SW 1271 (cell line): ENCODE data around the gene RAB38.

Experiments used
- DNase-seq, 2 experiments: peaks; one replicate each; lab custom pipeline; 2025; lab: John Stamatoyannopoulos, UW

The RAB38 gene

DNA sequence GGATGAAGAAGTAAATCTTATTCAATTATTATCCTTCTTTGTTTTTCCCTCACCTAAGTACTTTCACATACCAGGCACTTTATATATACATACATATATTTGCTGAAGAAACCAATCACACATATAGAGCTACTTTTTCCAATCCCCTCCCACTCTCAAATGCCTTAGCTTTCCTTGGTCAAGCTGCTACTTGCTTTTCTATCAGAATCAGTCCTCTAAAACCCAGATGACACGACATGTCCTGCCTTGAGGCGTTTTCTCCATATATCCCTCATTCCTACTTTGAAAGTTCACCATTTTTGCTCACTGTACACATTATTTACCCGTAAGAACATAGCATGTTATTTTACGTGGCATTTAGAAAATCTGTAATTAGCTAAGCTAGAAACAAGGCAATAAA lies 5.4 kb downstream of the RAB38 start:
- DNase-seq: no peak

DNA sequence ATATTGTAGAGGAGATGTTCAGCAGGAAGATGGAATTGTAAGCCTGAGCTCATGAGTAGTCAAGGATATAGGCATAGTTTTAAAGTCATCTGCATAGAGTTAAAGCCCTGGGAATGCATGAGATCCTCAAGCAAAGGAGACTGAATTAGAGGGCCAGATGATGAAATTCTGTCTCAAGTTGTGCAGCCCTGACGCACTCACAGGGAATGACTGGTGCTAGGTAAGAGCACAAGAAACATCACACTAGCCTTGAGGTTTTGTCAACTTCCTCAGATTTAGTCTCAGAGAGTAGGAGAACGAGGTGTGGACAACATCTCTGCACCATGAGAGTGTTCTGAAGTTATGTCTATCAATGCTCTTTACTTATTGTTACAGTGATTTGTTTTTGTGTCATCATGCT lies 5.8 kb downstream of the RAB38 start:
- no peak for DNase-seq

DNA sequence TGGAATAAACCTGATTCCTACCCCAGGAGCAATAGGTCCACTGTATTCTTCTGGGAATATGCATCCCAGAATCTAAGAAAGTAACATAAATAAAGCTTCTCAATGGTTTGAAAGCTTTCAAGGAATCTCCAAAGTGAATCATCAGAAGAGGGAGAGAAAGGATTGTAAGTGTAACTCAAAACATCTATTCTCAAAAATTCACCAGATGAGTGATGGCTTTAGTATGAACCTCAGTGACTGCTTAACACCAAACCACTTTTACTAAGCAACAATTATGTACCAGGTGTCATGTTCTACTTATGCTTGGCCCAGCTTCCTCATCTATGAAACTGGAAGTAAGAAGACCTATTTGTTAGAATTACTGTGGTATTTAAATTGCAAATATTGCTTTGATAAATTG lies 7.4 kb downstream of the RAB38 start:
- no peak for DNase-seq

DNA sequence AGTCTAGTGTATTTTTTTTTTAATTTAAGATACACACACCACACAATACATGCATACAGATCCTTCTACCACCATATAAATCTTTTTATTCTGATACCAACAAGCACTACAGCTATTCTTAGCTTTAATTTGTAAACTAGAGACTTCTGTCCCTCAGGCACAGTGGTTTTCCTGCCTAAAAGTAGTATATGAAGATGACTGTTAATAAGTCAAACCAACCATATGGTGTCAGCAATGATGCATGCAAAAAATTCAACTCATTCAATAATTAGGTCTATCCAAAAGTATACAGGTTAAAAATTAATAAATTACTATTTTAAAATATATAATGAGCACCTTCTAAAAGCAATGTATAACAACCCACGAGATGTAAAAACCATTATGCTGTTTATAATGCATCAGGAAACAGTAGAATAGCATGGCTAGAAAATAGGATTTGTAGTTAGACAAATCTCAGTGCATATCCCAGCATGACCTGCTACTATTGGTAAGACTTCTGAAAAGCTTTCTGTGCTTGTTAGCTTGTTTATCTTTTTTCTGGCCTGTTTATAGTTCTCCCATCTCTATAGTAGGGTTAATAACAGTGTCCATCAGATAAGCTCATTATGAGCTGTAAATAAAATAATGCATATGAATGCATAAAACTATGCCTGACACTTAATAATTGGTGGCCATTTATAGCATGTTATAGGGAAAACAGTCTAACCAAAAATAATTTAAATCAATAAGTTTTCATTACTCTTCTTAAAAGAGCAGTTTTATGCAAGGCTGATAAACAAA lies 10.2 kb downstream of the RAB38 start:
- DNase-seq: no peak

DNA sequence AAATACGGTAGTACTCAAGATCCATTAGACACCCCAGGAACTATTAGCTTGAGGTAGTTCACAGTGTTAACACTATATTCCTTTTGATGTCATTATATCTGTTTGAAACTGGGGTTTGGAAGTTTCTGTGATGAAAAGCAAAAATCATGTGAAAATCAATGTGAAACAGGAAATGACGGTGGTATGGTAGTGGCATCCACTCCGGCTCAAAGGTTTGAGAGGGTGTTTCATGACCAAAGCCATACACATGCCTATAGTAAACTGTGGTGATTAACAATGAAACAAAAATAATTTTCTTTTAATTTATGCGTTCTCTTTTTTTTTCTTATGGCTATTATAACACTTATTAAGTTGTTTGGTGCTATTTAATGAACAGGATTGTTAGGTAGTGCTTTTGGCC lies 10.9 kb downstream of the RAB38 start:
- no peak for DNase-seq

DNA sequence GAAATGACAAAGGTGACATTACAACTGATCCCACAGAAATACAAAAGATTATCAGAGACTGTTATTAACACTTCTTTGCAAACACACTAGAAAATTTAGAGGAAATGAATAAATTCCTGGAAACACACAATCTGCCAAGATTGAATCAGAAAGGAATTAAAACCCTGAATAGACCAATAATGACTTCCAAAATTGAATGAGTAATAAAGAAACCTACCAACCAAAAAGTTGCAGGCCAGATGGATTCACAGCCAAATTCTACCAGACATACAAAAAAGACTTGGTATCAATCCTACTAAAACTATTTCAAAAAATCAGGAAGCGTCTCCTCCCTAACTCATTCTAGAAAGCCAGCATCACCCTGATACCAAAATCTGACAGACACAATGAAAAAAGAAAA lies 17.2 kb downstream of the RAB38 start:
- DNase-seq: no peak

DNA sequence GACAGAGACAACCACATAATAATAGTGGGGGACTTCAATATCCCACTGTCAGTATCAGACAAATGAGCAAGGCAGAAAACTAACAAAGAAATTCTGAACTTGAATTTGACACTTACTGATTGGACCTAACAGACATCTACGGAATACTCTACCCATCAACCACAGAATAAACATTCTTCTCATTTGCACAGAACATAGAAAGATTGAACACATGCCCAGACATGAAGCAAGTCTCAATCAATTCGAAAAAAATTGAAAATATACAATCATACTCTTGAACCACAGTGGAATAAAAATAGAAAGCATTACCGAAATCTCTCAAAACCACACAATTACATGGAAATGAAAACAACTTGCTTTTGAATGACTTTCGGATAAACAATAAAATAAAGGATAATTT lies 17.9 kb downstream of the RAB38 start:
- DNase-seq: no peak

DNA sequence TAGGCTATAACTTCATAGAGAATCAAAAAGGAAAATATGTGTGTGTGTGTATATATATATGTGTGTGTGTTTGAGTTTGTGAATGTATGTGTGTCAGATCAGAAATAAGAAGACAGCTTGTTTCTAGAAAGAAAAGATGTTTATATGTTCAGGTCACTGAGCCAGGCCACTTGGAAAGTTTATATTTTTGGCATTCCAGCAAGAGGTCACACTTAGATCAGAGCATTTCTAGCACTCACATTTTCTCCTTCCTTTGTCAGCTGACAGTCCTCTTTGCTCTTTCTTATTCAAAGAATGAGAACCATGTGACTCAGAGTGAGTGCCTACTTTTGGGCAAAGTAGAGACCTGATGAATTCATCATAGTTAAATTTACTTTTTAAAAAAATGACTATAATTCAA lies 22.9 kb downstream of the RAB38 start:
- no peak for DNase-seq

DNA sequence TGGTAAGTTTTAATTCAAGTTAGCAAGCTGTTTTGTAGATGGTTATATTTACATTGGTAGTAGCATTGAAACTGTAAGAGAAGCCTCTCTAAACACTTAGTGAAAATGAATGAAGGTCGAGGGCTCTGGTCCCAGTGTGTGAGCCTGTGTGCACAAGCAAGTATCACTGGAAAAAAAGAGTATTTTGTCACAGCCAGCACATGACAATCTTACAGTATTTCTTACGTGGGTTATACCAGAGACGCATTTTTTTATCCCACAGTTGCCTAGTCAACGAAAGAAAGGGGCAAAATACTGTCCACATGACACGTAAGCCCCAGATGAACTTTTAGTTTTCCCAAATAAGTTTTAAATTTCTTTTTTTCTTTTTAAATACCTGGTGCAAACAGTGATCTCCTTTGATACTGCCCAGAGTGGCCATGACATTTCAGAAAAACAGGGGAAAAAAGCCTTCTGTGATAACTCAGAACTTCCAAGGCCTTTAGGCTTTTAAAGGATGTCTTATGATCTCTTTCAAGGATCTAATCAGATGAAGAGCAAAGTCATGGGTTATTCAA lies 23.5 kb downstream of the RAB38 start:
- no peak for DNase-seq

DNA sequence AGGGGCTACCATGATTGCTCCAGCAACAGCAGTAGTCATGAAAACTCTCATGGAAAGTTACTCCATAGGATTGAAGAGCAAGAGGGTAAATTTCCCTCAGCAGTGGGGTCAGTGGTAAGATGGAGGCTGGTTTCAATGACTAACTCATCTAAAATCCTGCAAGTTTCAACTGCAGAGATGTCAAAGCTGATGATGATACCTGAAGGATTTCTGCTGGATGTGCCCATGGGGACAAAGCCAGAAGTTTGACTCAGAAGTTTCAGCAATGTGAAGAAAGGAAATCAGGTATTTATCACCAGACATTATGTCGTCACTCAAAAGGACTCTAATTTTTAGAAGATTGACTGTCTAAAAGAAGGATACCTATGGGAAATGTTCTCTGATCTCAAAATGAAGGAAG lies 29.1 kb downstream of the RAB38 start:
- no peak for DNase-seq

DNA sequence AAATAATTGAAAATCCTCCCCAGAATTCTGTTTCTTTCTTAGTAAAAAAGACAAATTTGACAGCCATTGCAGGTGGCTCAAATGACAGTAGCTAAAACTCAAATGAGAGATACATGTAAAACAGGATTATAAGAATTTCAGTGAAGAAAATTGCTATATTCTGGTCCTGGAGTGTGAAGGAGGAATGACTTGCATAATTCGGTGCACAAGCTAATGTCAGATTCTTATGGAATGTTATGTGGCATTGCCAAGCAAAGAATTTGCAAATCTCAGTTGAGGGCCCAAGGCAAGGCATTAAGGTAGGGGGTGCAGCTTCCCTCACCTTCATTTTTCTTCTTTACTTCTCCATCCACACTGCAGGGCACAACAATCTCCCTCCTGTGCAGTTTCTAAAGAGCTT lies 35.4 kb downstream of the RAB38 start:
- no peak for DNase-seq

DNA sequence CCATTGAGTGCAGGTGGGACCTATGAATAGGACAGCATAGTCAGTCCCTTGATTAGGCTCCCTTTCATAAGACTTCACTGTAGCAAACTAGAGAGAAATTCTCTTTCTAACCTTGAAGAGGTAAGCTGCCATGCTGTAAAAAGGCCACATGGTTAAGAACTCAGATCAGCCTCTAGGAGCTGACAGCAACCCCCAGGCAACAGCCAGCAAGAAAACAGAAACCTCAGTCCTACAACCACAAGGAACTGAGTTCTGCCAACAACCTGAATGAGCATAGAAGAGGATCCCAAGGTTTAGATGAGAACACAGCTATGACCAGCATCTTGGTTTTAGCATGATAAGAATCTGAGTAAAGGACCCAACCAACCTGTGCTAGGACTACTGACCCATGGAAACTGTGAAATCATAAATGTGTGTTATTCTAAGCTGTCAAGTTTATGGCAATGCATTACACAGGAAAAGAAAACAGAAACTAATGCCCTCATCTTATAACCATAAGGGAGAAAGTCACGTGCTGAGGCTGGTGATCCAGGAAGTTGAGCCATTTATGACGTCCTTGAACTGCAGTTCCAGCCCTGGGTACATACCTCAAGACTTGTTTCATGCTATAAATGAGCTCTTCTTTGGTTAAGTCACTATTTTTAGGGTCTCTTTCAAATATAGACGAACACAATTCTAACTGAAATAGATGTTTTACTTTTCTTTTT lies 43.3 kb downstream of the RAB38 start:
- no peak for DNase-seq

DNA sequence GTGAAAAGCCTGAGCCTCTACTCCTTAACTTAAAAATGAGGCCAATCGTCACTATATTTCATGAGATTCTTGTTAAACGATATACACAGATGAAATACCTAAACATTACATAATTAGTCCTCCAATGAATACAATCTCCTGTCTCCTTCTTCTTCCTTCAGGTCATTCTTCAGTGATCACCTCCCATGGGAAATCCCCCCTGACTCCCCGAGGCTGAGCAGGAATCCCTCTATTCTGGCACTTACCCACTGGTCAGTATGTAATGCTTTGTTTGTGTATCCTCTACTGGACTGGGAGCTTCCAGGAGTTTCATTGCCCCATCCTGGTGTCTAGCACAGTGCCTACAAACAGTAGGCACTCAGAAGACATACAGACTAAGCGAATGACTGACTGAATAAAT lies 52.3 kb downstream of the RAB38 start:
- no peak for DNase-seq

DNA sequence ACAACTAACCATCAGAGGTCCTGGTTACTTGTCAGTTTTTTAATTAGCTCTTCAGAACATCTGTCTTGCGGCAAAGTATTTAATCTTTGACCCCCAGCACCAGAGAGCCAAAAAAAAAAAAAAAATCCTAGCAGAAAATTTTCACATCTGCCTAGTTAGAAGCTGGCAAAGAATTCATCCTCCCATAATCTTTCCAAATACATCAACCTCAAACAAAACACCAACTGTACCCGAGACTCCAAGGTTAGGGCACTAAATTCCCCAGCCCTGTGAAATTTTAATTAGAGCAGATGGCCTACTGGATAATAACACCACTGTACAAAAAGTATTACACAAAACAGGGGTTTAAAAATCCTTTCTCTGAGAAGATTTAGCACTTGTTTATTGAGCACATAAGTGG lies 55.7 kb downstream of the RAB38 start:
- no peak for DNase-seq

DNA sequence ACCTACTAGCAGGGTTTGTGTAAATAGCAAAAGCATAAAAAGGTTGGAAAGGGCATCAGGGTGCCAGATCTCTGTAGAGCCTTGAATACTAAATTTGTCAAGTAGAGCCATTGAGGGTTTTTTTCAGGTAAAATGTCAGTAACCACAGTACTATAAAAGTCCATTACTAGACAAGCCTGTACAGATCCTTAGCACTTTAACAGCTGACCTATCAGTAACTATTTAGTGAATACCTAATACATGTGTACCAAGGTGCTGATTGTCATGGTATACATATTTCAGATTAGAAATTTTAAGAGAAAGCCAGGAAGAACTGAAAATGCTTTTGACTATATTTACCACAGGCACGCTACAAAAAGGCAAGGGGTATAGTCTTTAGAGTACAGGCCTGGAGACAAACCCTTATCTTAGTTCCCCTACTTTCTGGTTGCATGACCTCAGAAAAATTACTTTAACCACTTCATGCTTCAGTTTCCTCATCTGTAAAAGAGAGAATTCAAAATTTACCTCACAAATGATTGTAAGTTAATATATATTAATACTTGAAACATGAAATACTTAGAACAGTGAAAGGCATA lies 57.9 kb downstream of the RAB38 start:
- no peak for DNase-seq

DNA sequence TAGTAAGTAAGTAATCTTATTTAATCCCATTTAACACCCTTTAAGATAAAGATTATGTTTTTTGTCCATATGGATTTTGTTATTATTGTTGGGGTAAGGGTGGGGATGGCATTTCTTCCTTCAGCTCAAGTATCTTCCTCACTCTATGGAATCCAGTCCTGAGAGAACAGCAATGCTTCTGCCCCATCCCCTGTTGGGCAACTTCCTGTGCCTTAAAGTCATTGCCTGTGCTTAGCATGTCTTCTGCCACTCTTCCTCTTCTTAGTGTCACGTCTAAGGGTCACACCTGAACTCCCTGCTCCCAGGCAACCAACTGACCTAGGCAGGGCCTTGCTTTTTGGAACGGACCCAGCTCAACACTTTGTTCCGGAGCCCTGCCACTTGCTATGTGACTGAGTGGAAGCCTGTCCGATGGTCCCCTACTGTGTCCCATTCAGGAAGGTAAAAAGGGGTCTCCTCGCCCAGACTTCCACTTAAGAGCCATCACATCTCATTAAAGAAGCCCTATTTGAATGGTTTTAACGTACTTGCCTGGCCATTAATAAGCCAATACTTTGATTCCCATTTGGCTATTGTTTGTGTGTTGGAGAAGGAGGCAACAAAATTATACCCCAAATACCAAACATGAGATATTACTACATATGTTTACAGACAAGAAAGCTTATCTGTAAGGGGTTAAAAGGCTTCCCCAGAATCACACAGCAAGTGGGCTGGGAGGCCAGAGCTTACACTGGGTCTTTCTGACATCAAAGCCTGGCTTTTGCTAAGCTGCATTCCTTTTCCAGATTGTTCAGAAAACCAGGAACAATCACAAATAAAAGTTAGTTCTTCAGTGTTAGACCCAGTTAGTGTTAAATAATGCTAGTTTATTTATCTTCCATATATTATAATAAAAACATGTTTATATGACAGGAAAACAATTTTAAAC lies 59.2 kb downstream of the RAB38 start:
- no peak for DNase-seq

DNA sequence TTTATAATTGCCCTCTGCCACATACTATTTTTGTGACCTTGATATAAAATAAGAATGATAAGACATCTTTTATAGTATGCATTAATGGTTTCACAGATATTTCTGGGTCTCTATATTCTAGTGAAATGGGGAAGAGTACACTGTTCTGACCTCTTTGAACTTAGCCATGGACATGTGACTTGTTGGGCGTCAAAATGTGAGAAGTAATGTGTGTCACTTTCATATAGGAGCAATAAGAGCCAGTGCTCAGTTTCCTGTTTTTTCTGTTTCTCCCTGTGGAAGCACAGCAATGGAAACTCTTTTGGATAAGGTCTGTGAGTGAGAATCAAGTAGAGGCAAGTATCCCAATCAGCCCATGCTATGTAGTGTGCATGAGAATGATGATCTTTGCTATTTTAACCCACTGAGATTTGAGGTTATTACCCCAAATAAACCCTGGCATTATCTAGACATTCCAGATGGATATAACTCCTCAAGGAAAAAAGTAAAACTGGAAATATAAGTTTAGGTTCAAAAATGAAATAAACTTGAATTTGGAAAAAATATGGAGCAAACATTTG lies 60.7 kb downstream of the RAB38 start:
- no peak for DNase-seq

DNA sequence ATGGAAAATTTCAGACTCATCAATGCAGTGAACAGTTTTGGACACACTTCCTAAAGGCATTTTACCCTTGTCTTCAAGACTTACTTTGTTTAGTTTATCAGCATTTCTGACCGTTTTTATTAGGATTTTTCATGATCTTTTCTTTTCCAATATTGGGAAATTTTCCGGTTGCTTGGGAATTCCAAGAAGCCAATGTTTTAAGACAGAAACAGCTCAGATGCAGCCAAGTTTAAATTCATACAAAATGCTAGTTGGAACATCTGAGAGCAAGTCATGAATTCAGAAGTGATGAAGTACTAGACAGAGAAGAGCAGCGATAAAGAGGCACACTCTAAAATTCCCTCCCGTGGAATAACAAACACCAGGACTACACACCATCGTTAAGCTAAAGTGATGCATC lies 68.6 kb downstream of the RAB38 start:
- no peak for DNase-seq

DNA sequence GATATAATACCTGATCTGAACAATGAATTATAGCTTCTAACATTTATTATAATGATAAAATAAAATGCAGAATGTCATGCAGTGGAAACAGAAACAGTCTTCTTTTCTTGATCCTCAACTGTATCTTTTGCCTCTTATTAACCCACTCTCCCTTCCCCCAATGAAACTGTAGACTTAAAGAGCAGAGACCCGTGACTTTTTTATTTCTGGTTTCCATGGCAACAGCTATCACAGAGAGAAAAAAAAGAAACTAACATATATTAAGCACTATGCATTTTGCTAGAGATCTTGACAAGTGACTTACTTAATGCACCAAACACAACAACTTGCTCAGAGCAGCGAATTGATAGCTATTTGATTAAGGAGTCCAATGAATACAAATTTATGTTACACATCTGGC lies 69.3 kb downstream of the RAB38 start:
- no peak for DNase-seq

DNA sequence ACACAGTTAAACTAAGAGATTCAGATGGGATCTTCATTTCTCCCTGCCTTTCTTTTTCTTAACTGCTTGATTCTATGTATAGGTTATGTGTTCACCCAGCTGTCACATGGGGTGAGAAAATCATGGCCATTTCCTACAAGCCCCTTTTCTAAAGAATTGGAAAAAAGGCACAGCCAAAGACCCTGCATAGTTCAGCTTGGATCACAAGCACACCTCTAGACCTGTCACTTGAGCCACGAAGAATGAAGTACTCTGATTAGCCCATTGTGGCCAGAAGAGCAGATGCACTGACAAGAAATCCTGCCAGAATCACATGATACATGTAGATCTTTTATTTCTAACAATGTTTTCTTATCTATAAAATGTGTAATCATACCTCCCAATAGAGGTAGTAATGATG lies 69.7 kb downstream of the RAB38 start:
- DNase-seq: no peak

DNA sequence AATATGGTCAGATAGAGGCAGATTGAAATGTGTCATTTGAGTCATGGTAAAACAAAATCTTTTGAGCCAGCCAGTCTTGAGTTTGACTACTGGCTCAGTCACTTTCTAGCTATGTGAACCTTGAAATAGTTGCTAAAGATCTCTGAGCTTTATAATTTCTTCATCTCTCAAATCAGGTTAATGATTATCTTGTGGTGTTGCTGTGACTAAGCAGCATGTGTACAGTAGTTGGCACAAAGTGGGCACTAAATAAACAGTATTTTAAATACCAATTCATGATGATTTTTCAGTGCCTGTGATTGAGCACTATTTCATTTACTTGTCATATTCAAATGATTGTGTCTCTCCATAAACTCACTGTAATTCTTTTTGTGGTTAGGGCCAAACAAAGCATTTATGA lies 70.8 kb downstream of the RAB38 start:
- no peak for DNase-seq
